Measurements from ENCODE around the gene CLEC7A.
A peak's percentile ranks its signal among the peaks of the same experiment; 100 is the strongest.

The CLEC7A gene

DNA sequence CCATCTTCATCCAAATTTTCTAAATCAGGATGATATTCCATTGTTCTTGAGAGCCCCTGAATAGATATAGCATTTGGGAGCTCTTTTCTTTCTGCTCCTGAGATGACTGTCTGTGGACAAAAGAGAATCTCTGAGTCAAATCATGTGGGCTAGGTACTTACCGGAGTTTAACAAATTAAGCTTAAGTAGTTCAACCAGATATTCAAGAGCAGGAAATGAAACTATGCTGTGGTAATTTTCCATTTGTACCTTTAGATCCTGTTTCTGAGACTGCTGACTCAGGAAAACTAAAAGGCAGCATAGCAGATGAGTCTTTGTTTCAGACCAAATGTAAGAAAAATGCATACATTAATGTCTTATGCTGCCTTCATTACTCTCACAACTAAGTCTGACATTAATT, at the start of gene CLEC7A:
TSS of gene CLEC7A (minus strand) at position 158 of the 400 bp plus-strand sequence. CDS start at position 41, 117 bp downstream.
- DNase-seq: no peak

DNA sequence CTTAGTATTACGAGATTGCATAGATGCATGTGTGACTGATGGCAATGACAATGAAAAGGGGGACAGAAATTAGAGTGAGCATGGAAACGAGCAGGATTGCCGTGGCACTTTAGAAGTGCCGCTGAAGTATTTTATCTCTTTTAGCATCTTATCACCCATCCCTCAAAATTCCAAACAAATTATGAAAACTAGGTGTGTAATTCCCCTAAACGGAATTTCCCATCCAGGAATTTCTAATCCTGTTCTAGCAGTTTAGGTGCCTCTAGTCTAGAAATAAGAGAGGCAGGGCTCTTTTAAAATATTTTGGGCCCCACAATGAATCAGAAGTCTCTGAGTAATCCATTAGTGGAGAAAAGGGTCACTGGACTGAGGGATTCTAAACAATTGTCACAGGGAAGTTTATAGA, 49.8 kb upstream of the CLEC7A start:
- DNase-seq: no peak

- DNase-seq: no peak
Measured at GRCh38 chr12:10178821-10179220, 48.8 kb upstream of the CLEC7A start, which contains the start of gene TMEM52B. Gene TMEM52B, plus strand, starts transcription at chr12:10179032. Its CDS starts 543 bp downstream, at chr12:10179575.

DNA sequence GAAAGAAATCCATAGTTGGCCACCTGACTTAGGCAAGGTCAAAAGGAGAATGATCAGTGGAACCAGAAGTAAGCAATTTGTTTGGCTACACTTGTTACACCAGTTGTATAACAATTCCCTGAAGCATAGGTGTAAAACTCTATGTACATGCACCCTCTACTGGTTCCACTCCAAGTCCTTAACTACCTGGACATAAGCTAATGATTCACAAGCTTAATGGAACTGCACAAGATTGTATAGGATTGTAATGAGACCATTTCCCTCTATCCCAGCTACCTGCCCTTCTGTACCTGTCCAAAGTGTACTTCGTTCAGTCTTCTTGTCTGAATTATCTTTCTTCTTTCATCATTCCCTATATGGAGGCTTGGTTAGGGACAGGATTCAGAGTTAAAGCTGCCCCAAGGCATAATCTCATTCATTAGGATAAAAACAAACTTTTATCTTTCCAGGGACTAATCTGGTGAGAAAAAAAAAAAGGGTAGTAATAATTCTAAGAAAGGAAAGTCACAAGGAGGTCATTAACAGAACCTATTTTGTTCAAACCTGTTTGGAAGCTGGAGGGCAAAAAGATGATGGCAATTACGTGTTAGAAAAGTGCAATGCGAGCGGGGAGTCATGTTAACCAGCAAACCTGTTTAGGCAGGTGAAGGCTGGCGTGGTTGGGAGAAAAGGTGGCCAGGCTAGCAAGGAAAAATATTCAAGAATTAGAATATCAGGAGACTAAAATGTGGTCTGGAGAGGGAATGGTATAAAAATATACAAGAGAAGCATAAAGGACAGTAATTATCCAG, 46.0 kb upstream of the CLEC7A start:
- no peak for DNase-seq

DNA sequence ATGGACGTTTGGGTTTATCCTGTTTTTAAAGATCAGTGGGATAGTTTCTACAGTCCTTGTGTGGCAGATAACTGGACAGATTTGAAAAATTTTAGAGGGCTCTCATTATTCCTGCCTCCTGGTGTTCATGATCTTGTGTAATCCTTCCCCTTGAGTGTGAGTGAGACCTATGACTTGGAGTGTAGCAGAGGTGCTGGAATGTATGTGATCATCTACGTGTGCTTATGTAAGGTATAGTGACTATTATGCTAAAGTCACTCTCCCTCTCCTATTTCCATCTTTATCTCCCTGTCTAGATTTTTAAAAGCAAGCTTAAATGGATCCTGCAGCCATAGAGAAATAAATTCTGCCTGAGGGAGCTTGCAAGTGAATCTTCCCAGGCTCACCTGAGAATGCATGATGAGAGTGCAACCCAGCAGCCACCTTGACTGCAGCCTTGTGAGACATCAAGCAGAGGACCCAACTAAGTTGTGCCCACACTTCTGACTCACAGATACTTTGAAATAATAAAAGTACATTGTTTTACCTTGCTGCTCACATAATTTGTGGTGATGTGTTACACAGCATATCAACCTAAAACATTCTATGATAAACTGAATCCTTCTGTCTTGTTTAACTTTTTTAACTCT, 45.1 kb upstream of the CLEC7A start:
- no peak for DNase-seq

- DNase-seq: no peak
Measured at GRCh38 chr12:10171973-10172728, 42.2 kb upstream of the CLEC7A start, which contains the start of gene OLR1. Gene OLR1, minus strand, starts transcription at chr12:10172132. Its CDS starts 55 bp downstream, at chr12:10172077.

DNA sequence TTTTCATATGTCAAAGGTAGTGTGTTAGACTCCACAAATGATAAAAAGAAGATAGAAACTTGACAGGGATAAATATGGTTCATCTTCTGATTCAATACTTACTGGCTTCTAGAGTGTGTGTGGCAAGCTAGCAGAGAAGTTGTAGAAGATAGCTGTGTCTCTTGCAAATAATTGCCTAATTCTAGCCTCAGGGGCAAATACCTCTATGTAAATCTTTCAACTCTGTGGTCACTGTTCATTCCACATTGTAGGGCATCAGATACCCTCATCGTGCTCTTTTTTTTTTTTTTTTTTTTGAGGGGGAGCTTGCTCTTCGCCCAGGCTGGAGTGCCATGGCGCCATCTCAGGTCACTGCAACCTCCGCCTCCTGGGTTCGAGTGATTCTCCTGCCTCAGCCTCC, 40.2 kb upstream of the CLEC7A start:
- DNase-seq: no peak

DNA sequence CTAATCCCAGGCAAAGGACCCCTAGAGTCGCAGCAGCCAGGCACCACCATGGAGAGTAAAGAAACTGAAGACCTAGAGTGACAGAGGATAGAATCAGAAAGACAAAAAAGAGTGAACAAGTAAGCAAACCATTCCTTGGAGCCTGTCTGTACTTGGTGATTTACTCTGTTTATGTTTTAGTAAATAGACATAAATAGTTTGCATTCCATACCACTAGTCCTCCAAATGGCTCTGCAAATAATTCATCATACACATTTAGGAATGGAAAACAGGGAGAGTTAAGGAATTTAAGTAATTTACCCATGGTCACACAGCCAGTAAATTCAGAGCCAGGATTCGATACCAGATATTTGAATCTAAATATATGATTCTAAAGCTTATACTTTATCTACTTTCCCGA, 39.1 kb upstream of the CLEC7A start:
- no peak for DNase-seq

GRCh38 chr12:10167599-10167998, 37.6 kb upstream of the CLEC7A start:
- no peak for DNase-seq

DNA sequence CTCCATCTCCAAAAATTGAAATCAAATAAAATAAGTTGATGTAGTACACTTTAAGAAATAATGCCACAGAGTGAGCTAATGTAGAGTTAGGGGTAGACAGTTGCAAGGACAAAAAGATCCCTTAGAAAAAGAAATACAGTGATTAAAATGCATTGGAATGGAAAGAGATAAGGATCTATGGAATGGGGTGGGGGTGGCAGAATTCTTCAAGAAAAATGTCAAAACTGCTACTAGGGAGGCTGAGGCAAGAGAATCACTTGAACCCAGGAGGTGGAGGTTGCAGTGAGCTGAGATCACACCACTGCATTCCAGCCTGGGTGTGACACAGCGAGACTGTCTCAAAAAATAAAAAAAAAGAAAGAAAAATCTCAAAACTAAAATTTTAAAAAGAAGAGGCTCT, 35.4 kb upstream of the CLEC7A start:
- DNase-seq: no peak

DNA sequence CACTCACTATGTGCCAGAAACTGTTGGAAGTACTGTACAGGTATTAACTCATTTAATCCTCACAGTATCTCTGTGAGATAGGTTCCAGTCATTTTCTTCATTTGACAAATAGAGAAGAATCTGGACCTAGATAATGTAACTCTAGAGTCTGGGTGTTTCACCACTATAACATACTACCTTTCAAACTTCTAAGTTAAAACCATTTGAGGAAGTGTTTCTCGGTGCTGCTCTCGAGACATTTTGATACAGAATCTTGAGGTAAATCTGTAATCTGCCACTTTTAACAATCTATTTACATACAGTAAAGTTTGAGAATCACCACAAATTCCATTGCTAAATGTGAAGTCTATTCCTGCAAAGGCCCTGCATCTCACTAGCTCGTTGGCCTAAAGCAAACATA, 33.1 kb upstream of the CLEC7A start:
- DNase-seq: no peak

DNA sequence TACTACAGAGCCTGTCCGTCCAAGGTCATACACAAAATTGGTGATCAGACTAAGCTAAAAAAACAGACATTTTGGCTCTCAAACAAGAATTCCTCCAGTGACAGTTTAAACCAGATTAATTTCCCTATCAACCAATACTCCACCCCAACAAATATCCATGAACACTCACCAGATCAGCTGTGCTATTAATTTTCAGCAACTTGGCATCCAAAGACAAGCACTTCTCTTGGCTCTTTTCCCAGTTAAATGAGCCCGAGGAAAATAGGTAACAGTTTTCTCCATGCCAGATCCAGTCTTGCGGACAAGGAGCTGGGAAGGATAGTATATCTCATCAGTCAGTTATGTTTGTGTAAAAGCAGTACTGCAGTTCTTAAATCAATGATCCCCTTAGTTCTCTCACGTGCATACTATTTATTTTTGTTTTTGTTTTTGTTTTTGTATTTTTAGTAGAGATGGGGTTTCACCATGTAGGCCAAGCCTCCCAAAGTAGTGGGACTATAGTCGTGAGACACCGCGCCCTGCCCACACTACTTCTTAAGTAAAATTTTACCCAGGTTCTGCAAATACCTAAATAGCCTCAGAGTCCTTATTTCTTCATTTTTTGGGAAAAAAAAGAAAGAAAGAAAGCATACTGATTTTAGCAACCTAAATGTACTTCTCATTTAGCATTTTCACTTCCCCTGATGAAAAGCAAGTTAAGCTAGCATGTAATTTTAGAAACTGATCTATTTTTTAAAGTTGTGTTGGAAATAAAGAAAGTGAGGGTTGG, 30.8 kb upstream of the CLEC7A start:
- no peak for DNase-seq

DNA sequence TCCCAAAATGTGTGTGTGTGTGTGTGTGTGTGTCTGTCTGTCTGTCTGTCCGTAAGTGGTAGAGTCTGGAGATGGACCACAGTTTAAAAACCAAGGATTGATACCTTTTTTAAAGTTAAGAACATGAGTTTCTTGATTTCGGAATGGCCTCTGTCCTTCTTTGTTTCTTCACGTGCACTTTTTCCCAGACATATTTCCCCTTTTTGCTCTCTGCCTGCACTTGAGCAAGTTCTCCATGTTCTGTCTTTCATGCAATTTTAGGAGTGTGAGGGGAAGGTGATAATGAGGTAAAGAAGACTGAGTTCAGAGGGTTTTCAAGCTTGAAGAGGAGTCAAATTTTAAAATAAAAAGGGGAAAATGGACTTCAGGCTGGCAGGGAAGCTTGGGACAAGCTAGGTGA, 29.3 kb upstream of the CLEC7A start:
- DNase-seq: no peak

- DNase-seq: no peak
Measured at GRCh38 chr12:10158406-10158805, 28.4 kb upstream of the CLEC7A start.

- DNase-seq: no peak
Measured at GRCh38 chr12:10155966-10156365, 26.0 kb upstream of the CLEC7A start.

DNA sequence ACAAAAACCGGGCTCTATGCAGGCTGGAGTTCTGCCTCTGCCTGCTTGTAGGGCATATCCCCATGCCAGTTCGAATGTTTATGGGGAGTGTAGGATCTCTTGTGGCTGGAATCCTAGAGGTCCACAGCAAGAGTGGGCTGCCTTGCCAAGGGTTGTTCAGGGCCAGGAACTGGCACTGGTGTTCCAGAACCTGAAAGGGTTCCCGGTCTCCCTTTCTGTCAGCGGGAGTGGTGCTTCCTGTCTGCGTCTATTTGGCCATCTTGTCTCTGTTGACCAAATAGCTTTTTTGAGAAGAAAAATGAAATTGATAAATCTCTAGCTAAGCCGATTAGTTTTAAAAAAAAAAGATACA, 24.1 kb upstream of the CLEC7A start:
- no peak for DNase-seq

GRCh38 chr12:10153271-10154144, 23.5 kb upstream of the CLEC7A start:
- DNase-seq: peak; percentile 35

DNA sequence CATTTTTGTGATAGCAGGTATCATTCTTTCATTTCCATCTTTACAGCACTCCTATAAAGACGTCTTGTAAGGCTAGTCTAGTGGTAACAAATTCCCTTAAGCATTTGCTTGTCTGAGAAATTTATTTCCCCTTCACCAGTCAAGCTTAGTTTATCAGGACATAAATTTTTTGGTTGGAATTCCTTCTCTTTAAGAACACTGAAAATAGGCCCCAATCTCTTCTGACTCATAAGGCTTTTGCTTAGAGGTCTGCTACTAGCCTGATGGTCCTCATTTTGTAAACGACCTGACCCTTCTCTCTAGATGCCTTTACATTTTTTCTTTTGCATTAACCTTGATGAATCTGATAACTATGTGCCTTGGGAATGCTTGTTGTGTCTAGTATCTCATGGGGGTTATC, 21.6 kb upstream of the CLEC7A start:
- DNase-seq: no peak

GRCh38 chr12:10147714-10148403, 17.9 kb upstream of the CLEC7A start:
- no peak for DNase-seq

- no peak for DNase-seq
Measured at GRCh38 chr12:10142976-10143589, 13.1 kb upstream of the CLEC7A start.

DNA sequence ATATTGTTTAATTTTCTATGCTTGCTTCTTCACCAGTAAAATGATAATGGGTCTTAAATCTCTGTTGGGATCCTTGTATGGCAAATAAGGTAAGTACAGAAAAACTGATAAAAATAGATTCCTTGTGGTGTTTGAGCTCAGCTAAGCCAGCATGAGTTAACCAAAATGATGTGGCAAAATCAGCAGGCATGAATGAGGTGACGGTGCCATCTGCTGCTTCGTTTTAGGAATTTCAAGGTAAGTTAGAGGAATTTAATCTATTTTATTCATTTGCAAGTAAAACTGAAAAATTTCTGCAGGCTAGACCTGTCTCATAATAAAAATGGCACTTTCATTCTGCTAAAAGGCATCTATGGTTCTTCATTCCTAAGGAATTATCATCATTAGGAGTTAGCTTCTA, 10.0 kb upstream of the CLEC7A start:
- peak; percentile 23 for DNase-seq
